ENCODE results near the gene TPGS2. TPM values are rescaled to one million over a fixed set of nuclear protein-coding genes. Genes with fewer than 3 reads are reported as not detected.

Gene TPGS2
- total and polyA plus RNA-seq, 2 of the 13 experiments (the other 11 are each of a cell fraction or from before 2014, with no cell fraction given): 73.3 to 137 TPM

- H3K4me3 ChIP-seq (replicated peaks in 1 of 3; ENCODE audit: insufficient read depth in 1 of 3, low read depth in 2 of 3, low read length in 3 of 3): no peak overlapping the region
- ChIA-PET CTCF (ENCODE audit: low intra/inter-chr PET ratio, low total read pairs) (no interaction called here), POLR2A (no interaction called here)
- H3K9me3 ChIP-seq (ENCODE audit: low read length): no peaks in the 10 kb centered on the region
- no peak overlapping the region for H3K27ac ChIP-seq (ENCODE audit: extremely low read length, insufficient read depth, low read length)
- no peak overlapping the region for H2AFZ ChIP-seq (ENCODE audit: low read length)
- 94% methylated on average over 2 of the region's 2 CpGs for WGBS (ENCODE audit: low lambda C conversion rate)
- in situ Hi-C loops (cut with HindIII; ENCODE audit: extremely low pct_ligation_motif_present, low pct_unique_long_range_greater_than_20kb) (no loop called here), intact Hi-C loops (cut with micrococcal nuclease; ENCODE audit: unreplicated experiment) (no loop called here)
- FAIRE-seq: no peak
- no peaks in the 10 kb centered on the region for H3K79me2 ChIP-seq (ENCODE audit: insufficient read depth, low read length)
- H3K27me3 ChIP-seq (ENCODE audit: control insufficient read depth in 1 of 2, insufficient read depth in 2 of 2, low read length in 2 of 2): no peaks in the 10 kb centered on the region
- no peak for DNase-seq (ENCODE audit: low spot score)
- H3K36me3 ChIP-seq (replicated peaks in 1 of 2; ENCODE audit: control insufficient read depth in 1 of 2, insufficient read depth in 2 of 2, low read length in 2 of 2): peaks cover 0 to 4% of the 10 kb centered on the region in 2 experiments; a peak in 1 of 5 replicates
- H4K20me1 ChIP-seq (ENCODE audit: insufficient read depth, low read length): no peaks in the 10 kb centered on the region
- no peak overlapping the region for H3K9ac ChIP-seq (ENCODE audit: insufficient read depth, low read depth, low read length)
- TF ChIP-seq SMC3 (IDR thresholded peaks at IDR 0.05; ENCODE audit: low read length) (no peak), KIAA2018 (CRISPR knock-in tag; IDR thresholded peaks at IDR 0.05; ENCODE audit: borderline replicate concordance) (no peak), BRCA1 (CRISPR knock-in tag; IDR thresholded peaks at IDR 0.05) (no peak), KDM1A (CRISPR knock-in tag; IDR thresholded peaks at IDR 0.05) (no peak), RBM39 (IDR thresholded peaks at IDR 0.05; ENCODE audit: low read depth, low read length, poor library complexity, severe bottlenecking) (no peak), SOX6 (IDR thresholded peaks at IDR 0.05) (no peak), SOX6 (CRISPR knock-in tag; IDR thresholded peaks at IDR 0.05) (no peak), HINFP (CRISPR knock-in tag; IDR thresholded peaks at IDR 0.05; ENCODE audit: low read depth) (no peak), BCL3 (CRISPR knock-in tag; IDR thresholded peaks at IDR 0.05) (no peak), TBX2 (CRISPR knock-in tag; IDR thresholded peaks at IDR 0.05; ENCODE audit: borderline replicate concordance) (no peak), ZIK1 (CRISPR knock-in tag; IDR thresholded peaks at IDR 0.05; ENCODE audit: borderline replicate concordance, low read depth) (no peak), KDM5A (IDR thresholded peaks at IDR 0.05; ENCODE audit: borderline replicate concordance, low read length) (no peak), SOX13 (IDR thresholded peaks at IDR 0.05) (no peak), SOX13 (CRISPR knock-in tag; conservative IDR thresholded peaks at IDR 0.05 in 1 of 2, IDR thresholded peaks at IDR 0.05 in 1 of 2) (no peak)
- BruUV-seq (replicated peaks): no TSS peak
- no peaks in the 10 kb centered on the region for H3K4me1 ChIP-seq (ENCODE audit: insufficient read depth, low read length)
- no peak overlapping the region for H3K4me2 ChIP-seq (ENCODE audit: low read depth, low read length)
- no peak for ATAC-seq
Observed at GRCh38 chr18:36843784-36844183, 15.0 kb upstream of the TPGS2 start.
